ENCODE results near the gene DCUN1D1.

GRCh38 chr3:182949688-182950087 is 30.6 kb downstream of the DCUN1D1 start:
- TF ChIP-seq CTCF (IDR thresholded peaks at IDR 0.05) (no peak), POLR2A (IDR thresholded peaks at IDR 0.05) (no peak), EP300 (IDR thresholded peaks at IDR 0.05) (no peak)

All from tibial nerve (tissue), 4 donors.